HepG2 (cell line): ENCODE data around the gene TRIM4. TPM values are rescaled to one million over a fixed set of nuclear protein-coding genes. Genes with fewer than 3 reads are reported as not detected.

ENCODE experiments used
- ARNTL ChIP-seq: sonication (generic); formaldehyde crosslinking; IDR thresholded peaks from 2 replicates; pipeline ENCODE4 v1.4.0; 2020; ENCODE audit warnings: mild to moderate bottlenecking, missing genetic modification reagents
- CCDC6 ChIP-seq: sonication (generic); formaldehyde crosslinking; IDR thresholded peaks from 2 replicates; pipeline ENCODE4 v1.8.1; 2022; ENCODE audit warnings: mild to moderate bottlenecking, missing genetic modification reagents, moderate library complexity
- GABPB1 ChIP-seq: IDR thresholded peaks from 2 replicates; pipeline ENCODE4 v1.6.1; 2016; ENCODE audit warnings: mild to moderate bottlenecking, missing genetic modification reagents, moderate library complexity, missing compliant biosample characterization
- GFI1 ChIP-seq: sonication (generic); formaldehyde crosslinking; IDR thresholded peaks from 2 replicates; pipeline ENCODE4 v1.5.0; 2020; ENCODE audit warnings: missing genetic modification reagents, mild to moderate bottlenecking, borderline replicate concordance
- RXRB ChIP-seq: IDR thresholded peaks from 2 replicates; pipeline ENCODE4 v1.6.1; 2016; ENCODE audit warnings: borderline replicate concordance, missing genetic modification reagents, missing compliant biosample characterization
- SMAD3 ChIP-seq: sonication (generic); formaldehyde crosslinking; IDR thresholded peaks from 2 replicates; pipeline ENCODE4 v1.4.0; 2020; ENCODE audit warnings: missing genetic modification reagents
- XRCC5 ChIP-seq: fragments of 200-400 bp; formaldehyde crosslinking; optimal IDR thresholded peaks from 2 replicates; pipeline ENCODE3; 2017; ENCODE audit warnings: mild to moderate bottlenecking, low read length
- ZMYM4 ChIP-seq: sonication (generic); formaldehyde crosslinking; IDR thresholded peaks from 2 replicates; pipeline ENCODE4 v1.8.1; 2023; ENCODE audit warnings: mild to moderate bottlenecking, missing genetic modification reagents
- ZNF350 ChIP-seq: sonication (generic); formaldehyde crosslinking; IDR thresholded peaks from 2 replicates; pipeline ENCODE4 v1.4.0; 2020; ENCODE audit warnings: mild to moderate bottlenecking, low read depth, missing genetic modification reagents, borderline replicate concordance
- ZNF772 ChIP-seq: sonication (generic); formaldehyde crosslinking; IDR thresholded peaks from 2 replicates; pipeline ENCODE4 v1.5.0; 2020; ENCODE audit warnings: mild to moderate bottlenecking, missing genetic modification reagents
- polyA plus RNA-seq, 8 experiments: library from polyadenylated mRNA; depleted of rRNA in 3 of 8; stranded (reverse) in 7 of 8; unstranded in 1 of 8; fragments of >200 nt; fragmentation: Illumina TruSeq in 4 of 8; extraction: Trizol in 4 of 8; gene quantifications; 2 replicates each; pipeline versions ENCODE4 v1.2.1 to v1.2.3, GENCODE V29; 2011 to 2016; ENCODE audit warnings: low read depth in 4 of 8, missing spikeins in 1 of 8, mixed read lengths in 1 of 8; ENCODE audit not compliant: insufficient read depth in 1 of 8
- total RNA-seq, 5 experiments: library from RNA; depleted of rRNA; stranded (reverse); fragments of >200 nt; fragmentation: Illumina TruSeq; extraction: Trizol; gene quantifications; 2 replicates each; pipeline ENCODE4 v1.2.3, GENCODE V29; 2016; ENCODE audit warnings: low read depth in 1 of 5
- TF ChIP-seq, protein P1 (sequence below): sonication (generic); formaldehyde crosslinking; IDR thresholded peaks from 2 replicates; pipeline ENCODE4 v1.8.1; 2023; ENCODE audit warnings: mild to moderate bottlenecking, missing genetic modification reagents
- TF ChIP-seq, protein P2 (sequence below): sonication (generic); formaldehyde crosslinking; IDR thresholded peaks from 2 replicates; pipeline ENCODE4 v1.5.0; 2020; ENCODE audit warnings: mild to moderate bottlenecking, missing genetic modification reagents, borderline replicate concordance
- TF ChIP-seq, protein P3 (sequence below): sonication (generic); formaldehyde crosslinking; IDR thresholded peaks from 2 replicates; pipeline ENCODE4 v1.5.0; 2020; ENCODE audit warnings: mild to moderate bottlenecking, missing genetic modification reagents, moderate library complexity
- TF ChIP-seq, protein P4 (sequence below), 2 experiments: sonication (generic) in 1 of 2; formaldehyde crosslinking in 1 of 2; IDR thresholded peaks; 2 replicates each; pipeline versions ENCODE4 v1.5.1 to v1.6.1; 2011 to 2020; ENCODE audit warnings: borderline replicate concordance in 1 of 2, low read depth in 1 of 2, low read length in 1 of 2, mild to moderate bottlenecking in 1 of 2, missing genetic modification reagents in 1 of 2, moderate library complexity in 1 of 2

The TRIM4 gene
- total and polyA plus RNA-seq, 2 of the 13 experiments (the other 11 are each of a cell fraction or from before 2014, with no cell fraction given), result 17.6 to 21.7 TPM

DNA sequence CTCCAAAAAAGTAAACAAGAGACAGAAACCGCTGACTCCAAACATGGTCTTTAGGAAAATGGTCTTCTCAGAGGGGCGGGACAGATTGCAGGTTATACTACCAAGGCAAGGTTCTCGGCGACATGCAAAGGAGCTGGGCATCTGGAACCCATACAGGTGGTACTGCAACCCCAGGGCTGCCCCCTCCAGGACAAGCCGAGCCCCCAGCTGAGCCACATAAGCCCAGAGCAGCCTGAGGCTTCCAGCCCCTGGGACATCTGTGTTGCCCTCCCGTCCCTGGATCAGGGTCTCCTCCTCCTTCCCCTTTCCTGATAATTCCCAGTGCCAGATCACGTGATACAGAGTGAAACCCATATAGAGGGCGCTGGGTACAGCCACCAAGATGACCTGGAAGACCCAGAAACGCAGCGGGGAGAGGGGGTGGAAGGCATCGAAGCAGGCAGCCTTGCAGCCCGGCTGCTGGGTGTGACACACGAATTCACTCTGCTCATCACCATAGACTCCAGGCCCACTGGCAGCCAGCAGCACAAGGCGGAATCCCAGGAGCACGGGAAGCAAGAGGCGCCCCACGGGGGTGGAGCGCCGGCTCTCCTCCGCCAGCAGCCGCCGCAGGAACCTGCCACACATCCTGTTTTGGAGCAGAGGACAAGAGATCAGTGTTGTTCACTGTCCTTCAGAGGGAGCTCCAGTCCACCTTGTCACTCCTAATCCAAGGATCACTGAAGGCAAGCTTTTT lies 9.8 kb upstream of the TRIM4 start, which contains the start of gene GJC3 (continued):
- TF ChIP-seq, protein P1, sequence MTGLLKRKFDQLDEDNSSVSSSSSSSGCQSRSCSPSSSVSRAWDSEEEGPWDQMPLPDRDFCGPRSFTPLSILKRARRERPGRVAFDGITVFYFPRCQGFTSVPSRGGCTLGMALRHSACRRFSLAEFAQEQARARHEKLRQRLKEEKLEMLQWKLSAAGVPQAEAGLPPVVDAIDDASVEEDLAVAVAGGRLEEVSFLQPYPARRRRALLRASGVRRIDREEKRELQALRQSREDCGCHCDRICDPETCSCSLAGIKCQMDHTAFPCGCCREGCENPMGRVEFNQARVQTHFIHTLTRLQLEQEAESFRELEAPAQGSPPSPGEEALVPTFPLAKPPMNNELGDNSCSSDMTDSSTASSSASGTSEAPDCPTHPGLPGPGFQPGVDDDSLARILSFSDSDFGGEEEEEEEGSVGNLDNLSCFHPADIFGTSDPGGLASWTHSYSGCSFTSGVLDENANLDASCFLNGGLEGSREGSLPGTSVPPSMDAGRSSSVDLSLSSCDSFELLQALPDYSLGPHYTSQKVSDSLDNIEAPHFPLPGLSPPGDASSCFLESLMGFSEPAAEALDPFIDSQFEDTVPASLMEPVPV (CRISPR knock-in tag), result peak; percentile 46; the same call in 1 of the 2 replicates
- TF ChIP-seq, protein P2, sequence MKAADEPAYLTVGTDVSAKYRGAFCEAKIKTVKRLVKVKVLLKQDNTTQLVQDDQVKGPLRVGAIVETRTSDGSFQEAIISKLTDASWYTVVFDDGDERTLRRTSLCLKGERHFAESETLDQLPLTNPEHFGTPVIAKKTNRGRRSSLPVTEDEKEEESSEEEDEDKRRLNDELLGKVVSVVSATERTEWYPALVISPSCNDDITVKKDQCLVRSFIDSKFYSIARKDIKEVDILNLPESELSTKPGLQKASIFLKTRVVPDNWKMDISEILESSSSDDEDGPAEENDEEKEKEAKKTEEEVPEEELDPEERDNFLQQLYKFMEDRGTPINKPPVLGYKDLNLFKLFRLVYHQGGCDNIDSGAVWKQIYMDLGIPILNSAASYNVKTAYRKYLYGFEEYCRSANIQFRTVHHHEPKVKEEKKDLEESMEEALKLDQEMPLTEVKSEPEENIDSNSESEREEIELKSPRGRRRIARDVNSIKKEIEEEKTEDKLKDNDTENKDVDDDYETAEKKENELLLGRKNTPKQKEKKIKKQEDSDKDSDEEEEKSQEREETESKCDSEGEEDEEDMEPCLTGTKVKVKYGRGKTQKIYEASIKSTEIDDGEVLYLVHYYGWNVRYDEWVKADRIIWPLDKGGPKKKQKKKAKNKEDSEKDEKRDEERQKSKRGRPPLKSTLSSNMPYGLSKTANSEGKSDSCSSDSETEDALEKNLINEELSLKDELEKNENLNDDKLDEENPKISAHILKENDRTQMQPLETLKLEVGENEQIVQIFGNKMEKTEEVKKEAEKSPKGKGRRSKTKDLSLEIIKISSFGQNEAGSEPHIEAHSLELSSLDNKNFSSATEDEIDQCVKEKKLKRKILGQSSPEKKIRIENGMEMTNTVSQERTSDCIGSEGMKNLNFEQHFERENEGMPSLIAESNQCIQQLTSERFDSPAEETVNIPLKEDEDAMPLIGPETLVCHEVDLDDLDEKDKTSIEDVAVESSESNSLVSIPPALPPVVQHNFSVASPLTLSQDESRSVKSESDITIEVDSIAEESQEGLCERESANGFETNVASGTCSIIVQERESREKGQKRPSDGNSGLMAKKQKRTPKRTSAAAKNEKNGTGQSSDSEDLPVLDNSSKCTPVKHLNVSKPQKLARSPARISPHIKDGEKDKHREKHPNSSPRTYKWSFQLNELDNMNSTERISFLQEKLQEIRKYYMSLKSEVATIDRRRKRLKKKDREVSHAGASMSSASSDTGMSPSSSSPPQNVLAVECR (CRISPR knock-in tag), result peak; percentile 53; the same call in 1 of the 2 replicates
- TF ChIP-seq SMAD3 (CRISPR knock-in tag), result 0 out of 2 replicates have a peak, but pooled peaks have one; percentile 26
- 0 out of 2 replicates have a peak, but pooled peaks have one; percentile 20 for TF ChIP-seq ZNF772 (CRISPR knock-in tag)
- peak; percentile 30; the same call in 1 of the 2 replicates for TF ChIP-seq ZMYM4 (CRISPR knock-in tag)
- peak; percentile 63; the same call in 1 of the 2 replicates for TF ChIP-seq GABPB1 (CRISPR knock-in tag)
- TF ChIP-seq ARNTL (CRISPR knock-in tag), result no peak
- peak; percentile 57 for TF ChIP-seq XRCC5
- TF ChIP-seq, protein P3, sequence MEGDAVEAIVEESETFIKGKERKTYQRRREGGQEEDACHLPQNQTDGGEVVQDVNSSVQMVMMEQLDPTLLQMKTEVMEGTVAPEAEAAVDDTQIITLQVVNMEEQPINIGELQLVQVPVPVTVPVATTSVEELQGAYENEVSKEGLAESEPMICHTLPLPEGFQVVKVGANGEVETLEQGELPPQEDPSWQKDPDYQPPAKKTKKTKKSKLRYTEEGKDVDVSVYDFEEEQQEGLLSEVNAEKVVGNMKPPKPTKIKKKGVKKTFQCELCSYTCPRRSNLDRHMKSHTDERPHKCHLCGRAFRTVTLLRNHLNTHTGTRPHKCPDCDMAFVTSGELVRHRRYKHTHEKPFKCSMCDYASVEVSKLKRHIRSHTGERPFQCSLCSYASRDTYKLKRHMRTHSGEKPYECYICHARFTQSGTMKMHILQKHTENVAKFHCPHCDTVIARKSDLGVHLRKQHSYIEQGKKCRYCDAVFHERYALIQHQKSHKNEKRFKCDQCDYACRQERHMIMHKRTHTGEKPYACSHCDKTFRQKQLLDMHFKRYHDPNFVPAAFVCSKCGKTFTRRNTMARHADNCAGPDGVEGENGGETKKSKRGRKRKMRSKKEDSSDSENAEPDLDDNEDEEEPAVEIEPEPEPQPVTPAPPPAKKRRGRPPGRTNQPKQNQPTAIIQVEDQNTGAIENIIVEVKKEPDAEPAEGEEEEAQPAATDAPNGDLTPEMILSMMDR (CRISPR knock-in tag), result peak; percentile 77
- peak; percentile 16; the same call in 1 of the 2 replicates for TF ChIP-seq RXRB (CRISPR knock-in tag)
- peak; percentile 45; the same call in 1 of the 2 replicates for TF ChIP-seq ZNF350
- TF ChIP-seq CCDC6 (CRISPR knock-in tag), result no peak
- TF ChIP-seq, protein P4, sequence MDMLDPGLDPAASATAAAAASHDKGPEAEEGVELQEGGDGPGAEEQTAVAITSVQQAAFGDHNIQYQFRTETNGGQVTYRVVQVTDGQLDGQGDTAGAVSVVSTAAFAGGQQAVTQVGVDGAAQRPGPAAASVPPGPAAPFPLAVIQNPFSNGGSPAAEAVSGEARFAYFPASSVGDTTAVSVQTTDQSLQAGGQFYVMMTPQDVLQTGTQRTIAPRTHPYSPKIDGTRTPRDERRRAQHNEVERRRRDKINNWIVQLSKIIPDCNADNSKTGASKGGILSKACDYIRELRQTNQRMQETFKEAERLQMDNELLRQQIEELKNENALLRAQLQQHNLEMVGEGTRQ (IDR thresholded peaks at IDR 0.05; ENCODE audit: low read depth, low read length), result peak; percentile 67
- TF ChIP-seq, protein P4 (CRISPR knock-in tag; IDR thresholded peaks at IDR 0.05; ENCODE audit: borderline replicate concordance), result peak; percentile 84; the same call in 1 of the 2 replicates
- TF ChIP-seq GFI1 (CRISPR knock-in tag), result peak; percentile 23; the same call in 1 of the 2 replicates
